GM12891 (cell line): ENCODE results near the gene TBX3.

Experiments used
- PAX5 ChIP-seq: IDR thresholded peaks from 2 replicates; pipeline ENCODE4 v1.6.1; 2011; ENCODE audit warnings: low read length, moderate library complexity, mild to moderate bottlenecking; ENCODE audit not compliant: insufficient read depth, severe bottlenecking
- POLR2A ChIP-seq: IDR thresholded peaks from 2 replicates; pipeline ENCODE4 v1.6.1; 2011; ENCODE audit warnings: low read depth, low read length, control low read depth
- POLR2AphosphoS5 ChIP-seq: IDR thresholded peaks from 2 replicates; pipeline ENCODE4 v1.6.1; 2011; ENCODE audit warnings: low read depth, low read length, control low read depth
- POU2F2 ChIP-seq: IDR thresholded peaks from 2 replicates; pipeline ENCODE4 v1.6.1; 2011; ENCODE audit warnings: low read depth, mild to moderate bottlenecking, control low read depth, low read length, moderate library complexity
- SPI1 ChIP-seq: IDR thresholded peaks from 2 replicates; pipeline ENCODE4 v1.6.1; 2011; ENCODE audit warnings: low read depth, low read length, control low read depth
- TAF1 ChIP-seq: IDR thresholded peaks from 2 replicates; pipeline ENCODE4 v1.6.1; 2011; ENCODE audit warnings: low read depth, low read length, control low read depth

DNA sequence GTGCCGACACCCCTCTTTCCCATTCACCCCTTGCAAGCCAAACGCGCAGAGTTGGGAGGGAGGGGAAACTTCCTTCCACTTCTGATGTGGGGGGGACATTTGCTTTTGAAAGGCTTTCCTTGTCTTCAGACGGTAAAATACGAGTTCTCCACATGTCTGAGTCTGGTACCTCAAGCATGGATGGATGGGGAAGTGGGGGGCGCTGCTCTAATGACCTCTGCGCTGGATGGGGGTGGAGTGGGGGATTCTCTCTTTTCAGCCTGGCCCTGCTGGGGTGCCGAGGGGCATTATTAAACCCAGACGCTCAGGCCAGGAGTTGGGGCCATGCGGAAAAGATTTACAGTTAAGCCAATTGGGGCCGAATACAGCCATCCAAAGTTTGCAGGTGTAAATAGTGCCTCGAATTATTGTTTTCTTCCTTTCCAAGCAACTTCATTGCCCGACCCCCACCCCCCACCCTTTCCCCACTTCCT lies 9.1 kb upstream of the TBX3 start:
- TF ChIP-seq POLR2AphosphoS5 (no peak), POLR2A (no peak), TAF1 (no peak), SPI1 (no peak), PAX5 (no peak), POU2F2 (no peak)
